Measurements from ENCODE around the gene NHERF1.

NHERF1 gene

DNA sequence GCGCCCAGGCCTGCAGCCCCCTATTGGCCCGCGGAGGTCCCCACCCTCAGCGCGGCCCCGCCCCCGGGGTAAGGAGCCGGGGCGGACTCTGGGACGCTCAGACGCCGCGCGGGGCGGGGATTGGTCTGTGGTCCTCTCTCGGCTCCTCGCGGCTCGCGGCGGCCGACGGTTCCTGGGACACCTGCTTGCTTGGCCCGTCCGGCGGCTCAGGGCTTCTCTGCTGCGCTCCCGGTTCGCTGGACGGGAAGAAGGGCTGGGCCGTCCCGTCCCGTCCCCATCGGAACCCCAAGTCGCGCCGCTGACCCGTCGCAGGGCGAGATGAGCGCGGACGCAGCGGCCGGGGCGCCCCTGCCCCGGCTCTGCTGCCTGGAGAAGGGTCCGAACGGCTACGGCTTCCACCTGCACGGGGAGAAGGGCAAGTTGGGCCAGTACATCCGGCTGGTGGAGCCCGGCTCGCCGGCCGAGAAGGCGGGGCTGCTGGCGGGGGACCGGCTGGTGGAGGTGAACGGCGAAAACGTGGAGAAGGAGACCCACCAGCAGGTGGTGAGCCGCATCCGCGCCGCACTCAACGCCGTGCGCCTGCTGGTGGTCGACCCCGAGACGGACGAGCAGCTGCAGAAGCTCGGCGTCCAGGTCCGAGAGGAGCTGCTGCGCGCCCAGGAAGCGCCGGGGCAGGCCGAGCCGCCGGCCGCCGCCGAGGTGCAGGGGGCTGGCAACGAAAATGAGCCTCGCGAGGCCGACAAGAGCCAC is at the start of gene NHERF1:
TSS of gene NHERF1 (plus strand) at position 100 of the 750 bp plus-strand sequence. CDS start at position 319, 219 bp downstream.
- DNase-seq (ENCODE audit: low spot score), result peak; percentile 92

DNA sequence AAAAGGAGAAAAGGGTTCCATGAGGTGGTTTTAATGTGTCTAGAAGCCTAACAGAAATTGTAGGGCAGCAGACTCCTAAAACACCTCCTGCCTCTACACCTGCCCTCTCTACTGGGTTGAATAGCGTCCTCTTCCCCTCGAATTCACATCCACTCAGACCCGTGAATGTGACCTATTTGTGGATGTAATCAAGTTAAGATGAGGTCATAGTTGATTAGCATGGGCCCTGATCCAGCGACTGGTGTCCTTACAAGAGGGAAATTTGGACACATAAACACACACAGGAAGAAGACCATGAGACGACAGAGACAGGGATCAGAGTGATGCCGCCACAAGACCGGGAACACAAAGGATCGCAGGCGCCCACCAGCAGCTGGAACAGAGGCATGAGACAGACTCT is 49.2 kb upstream of the NHERF1 start:
- no peak for DNase-seq (ENCODE audit: low spot score)

DNA sequence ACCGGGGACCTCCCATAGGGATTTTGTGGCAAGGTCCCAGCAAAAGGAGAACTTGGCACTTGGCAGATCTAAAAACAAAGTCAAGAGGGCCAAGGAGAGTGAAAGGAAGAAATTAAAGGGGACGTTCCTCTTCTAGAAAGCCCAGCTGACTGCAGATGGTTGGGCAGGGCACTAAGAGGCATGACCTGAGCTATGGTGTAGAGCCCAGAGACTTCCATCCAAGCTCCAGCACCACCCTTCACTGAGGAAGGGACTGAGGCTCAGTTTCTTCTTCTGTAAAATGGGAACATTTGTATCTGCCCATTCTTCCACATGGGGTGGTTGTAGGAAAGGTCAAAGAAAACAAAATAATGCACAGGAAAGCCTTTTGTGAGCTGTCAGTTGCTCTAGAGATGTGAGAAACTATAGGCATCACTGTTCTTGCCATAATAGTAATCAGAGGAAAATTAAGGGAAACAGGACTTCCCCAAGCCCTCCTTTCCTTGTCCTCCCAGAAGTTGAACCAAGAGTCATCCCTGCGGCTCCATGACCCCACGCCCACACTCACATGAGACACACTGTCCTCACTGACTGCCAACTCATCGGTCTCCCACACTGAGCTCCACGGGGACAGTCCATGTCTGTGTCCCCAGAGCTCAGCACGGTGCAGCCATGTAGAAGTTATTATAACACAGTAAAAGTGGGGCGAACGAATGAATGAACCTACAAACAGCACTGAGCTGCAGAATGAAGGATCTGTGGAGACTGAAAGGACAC is 46.1 kb upstream of the NHERF1 start:
- no peak for DNase-seq (ENCODE audit: low spot score)

DNA sequence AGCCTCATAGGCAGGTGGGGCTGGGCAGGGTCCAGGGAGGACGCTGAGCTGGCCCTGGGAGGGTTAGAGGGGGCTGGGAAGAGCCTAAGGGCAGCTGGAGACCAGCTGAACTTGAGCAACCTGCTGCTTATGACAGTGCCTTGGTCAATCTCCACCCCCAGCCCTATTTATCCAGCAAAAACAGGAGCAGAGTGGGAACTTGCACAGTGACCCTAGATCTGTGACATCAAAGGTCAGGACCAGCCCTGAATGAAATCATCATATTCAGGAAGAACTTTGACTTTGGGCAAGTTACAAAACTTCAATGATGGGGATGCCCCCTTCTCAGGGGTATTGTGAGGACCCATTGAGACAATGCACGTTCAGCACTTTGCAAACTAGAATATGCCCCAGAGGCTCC is 45.1 kb upstream of the NHERF1 start:
- DNase-seq (ENCODE audit: low spot score), result no peak

DNA sequence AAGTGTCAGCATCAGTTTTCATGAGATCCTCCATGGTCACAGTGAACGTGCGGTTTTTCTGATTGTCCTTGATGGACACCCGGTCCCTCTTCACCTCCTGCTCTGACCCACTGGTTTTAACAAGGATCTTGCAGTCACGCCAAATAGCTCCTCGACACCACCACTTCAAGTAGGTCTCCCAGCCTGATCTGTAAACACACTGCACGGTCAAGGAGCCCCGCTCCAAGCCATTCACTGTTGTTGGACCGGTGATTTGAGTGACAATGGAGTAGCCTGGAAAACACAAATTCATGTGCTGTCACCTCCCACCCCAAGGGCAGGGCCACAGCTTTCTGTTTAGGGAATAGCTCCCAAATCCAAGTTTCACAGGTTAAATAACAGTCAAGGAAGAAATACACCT is 43.9 kb upstream of the NHERF1 start:
- no peak for DNase-seq (ENCODE audit: low spot score)

DNA sequence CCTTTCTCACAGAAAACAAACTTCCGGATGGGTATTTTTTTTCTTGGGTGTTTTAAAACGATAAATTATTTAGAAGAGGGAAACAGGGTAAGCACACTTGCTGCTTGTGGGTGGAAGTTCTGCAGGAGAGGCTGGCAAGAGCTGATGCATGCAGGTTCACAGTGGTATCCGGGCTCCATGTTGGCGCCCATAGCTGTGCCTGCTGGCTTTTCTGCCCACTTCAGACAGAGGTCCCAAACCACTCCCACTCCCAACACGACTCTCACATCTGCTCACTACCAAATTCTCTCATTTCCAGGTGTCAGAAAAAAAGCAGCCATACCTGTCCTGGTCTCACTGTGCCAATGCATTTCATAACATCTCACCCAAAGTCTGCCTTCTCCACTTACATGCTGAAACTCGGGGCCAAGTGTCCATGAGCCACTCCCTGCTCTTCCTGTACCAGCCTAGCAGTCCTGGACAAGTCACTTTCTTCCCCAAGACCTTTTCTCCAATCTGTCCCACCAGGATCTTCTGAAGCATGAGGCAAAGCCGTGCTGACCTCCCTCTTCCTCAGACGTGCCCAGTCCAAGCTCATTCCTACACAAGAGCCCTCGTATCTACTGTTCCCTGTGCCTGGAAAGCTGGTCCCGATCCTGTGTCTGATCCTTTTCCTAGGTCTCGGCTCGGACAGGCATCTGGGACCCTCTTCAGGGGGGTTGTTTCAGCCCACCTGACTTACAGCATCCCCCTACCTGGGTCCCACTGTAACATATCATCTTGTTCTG is 37.2 kb upstream of the NHERF1 start:
- no peak for DNase-seq (ENCODE audit: low spot score)

DNA sequence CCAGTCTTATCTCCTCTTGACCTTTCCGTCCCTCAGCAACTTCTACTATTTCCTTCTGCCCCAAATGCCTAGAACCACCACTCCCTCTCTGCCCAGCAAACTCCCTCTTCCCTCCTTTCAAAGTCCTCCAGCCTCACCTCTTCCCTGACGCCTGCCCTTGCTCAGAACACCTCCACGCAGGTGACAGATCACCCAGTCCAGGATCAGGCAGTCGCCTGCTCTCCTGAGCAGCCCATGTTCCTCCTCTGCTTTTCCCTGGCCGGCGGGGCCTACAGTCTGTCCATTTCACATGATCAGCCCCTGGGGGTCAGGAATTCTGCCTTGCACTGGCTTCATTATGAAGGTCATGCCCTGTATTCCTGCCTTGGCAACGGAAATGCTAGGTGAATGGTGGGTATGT is 36.1 kb upstream of the NHERF1 start:
- no peak for DNase-seq (ENCODE audit: low spot score)

DNA sequence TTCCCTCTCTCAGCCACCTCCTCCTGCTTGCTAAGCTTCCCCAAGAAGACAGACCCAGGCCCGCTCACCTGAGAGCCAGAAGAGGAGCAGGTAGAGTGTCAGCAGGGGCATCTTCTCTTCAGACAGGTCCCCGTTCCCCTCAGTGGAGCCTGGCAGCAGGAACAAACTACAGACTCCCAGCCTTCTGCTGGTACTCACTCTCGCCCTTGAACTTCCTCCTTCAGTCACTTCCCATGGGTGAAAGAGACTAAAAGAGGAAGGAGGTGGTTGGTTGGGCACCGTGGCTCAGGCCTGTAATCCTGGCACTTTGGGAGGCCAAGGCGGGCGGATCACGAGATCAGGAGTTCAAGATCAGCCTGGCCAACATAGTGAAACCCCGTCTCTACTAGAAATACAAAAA is 35.7 kb upstream of the NHERF1 start, which contains the start of gene CD300LF:
TSS of gene CD300LF (minus strand) at position 168 of the 400 bp plus-strand sequence. CDS start at position 111, 57 bp downstream.
- DNase-seq (ENCODE audit: low spot score), result no peak

DNA sequence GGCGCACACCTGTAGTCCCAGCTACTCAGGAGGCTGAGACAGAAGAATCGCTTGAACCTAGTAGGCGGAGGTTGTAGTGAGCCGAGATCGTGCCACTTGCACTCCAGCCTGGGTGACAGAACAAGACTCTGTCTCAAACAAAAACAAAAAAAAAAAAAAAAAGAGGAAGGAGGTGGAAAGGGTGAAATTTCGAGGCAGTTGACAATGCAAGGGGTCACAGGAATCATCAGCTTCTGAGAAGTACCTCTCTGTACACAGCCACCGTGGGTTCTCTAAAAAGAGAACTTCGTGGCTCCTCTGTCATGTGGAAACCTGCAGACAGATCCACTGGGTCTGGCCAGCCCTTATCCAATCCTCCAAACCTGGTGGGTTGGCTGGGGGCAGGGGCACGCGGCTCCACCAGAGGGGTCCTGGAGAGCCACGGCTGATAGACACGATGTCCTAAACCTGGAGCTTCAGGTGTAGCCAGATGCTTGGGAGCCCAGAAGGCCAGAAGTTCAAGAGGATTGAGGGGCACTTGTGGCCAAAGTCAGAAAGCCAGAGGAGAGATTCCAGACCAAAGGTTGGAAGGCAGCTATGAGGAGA is 35.2 kb upstream of the NHERF1 start:
- no peak for DNase-seq (ENCODE audit: low spot score)

DNA sequence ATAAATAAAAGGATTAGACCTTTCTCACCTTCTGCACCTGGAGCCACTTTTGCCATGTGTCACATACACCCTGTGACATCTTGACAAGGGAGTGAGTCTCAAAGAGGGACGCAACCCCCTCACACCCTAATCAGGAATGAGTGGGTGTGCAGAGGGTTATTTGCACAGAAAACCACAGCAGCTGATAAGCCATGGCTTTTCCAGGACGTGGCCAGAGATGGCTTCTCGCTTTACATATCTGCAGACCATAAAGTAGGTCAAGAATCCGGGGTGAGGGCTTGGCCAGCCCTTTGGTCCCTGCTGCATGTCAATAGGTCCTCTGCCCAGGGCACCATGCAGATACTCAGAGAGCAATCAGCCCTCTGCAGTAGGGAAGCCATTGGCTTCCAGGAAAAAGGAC is 33.3 kb upstream of the NHERF1 start:
- DNase-seq (ENCODE audit: low spot score), result peak; percentile 81

DNA sequence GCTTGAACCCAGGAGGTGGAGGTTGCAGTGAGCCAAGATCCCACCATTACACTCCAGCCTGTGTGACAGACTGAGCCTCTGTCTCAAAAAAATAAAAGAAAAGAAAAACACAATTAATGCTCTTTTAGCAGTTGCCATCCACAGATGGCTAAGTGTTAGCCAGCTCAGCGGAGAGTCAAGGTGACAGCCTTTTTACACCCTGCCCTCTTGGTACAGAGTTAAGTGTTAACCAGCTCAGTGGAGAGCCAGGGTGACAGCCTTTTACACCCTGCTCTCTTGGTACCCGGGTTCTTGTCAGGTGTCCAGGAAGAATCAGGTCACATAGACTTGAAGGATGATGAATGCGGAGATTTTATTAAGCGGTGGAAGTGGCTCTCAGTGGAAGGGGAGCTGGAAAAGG is 27.9 kb upstream of the NHERF1 start:
- DNase-seq (ENCODE audit: low spot score), result no peak

DNA sequence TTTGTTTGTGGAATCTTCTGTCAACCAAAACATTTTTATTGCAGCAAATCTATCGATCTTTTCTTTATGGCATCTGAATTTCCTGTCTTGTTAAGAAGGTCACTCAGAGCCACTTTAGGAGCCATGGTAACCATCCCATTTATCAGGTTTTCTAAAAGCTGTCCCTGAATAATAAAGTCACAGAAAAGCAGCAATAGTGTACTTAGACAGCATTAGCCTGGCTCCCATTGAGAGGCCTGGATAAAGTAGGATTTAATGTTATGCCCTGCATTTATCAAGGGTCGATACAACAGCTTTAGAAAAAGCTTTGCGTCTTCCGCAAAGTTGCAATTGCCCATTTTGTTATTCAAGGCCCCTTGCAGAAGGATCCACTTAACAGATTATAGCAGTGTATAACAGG is 25.6 kb upstream of the NHERF1 start:
- no peak for DNase-seq (ENCODE audit: low spot score)

DNA sequence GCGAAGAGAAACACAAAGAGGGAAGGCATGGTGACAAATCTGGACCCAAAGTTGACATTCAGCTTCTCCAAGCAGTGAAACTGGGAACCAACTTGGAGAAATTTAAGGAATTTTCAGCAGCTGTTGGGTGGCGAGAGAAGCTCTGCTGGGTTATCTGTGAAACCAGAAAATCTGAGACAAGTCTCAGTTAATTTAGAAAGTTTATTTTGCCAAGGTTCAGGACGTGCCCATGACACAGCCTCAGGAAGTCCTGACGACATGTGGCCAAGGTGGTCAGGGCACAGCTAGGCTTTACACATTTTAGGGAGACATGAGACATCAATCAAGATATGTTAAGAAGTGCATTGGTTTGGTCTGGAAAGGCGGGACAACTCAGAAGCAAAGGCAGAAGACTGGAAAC is 24.5 kb upstream of the NHERF1 start:
- DNase-seq (ENCODE audit: low spot score), result no peak

DNA sequence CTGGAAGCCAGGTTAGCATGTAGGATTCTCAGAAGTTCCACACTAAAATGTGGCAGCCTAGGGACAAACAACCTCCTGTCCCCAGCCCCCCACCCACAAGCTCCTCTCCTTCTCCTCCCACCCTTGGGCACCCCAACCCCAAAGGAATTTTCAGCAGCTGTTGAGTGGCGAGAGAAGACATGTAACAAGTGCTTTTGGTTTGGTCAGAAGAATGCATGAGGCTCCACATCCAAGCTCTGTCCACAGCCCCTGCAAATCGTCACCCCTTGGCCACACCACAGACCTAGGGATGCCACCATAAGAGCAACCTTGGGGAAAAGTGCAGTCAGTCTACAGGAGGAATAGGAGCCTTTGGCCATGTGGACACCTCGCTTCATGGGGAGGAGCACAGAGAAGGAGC is 23.3 kb upstream of the NHERF1 start:
- no peak for DNase-seq (ENCODE audit: low spot score)

DNA sequence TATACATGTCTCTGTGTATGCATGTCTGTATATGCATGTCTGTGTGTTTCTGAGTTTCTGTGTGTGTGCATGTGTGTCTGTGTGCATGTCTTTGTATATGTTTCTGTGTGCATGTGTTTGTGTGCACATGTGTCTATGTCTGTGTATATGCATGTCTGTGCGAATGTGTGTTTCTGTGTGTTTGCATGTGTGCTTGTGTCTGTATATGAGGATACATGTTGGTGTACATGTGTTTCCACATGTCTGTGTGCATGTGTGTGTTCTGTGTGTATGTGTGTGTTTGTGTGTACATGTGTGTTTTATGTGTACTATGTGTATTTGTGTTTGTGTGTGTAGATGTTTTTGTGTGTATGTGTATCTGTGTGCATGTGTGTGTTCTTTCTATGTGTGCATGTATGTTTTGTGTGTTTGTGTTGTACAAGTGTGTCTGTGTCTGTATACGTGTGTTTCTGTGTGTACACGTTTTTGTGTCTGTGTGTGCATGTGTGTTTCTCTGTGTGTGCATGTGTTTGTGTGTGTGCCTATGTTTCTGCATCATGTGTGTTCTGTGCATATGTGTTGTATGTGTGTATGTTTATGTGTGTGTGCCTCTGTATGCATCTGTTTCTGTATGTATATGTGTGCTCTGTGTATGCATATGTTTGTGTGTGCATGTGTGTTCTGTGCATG is 20.3 kb upstream of the NHERF1 start:
- no peak for DNase-seq (ENCODE audit: low spot score)

DNA sequence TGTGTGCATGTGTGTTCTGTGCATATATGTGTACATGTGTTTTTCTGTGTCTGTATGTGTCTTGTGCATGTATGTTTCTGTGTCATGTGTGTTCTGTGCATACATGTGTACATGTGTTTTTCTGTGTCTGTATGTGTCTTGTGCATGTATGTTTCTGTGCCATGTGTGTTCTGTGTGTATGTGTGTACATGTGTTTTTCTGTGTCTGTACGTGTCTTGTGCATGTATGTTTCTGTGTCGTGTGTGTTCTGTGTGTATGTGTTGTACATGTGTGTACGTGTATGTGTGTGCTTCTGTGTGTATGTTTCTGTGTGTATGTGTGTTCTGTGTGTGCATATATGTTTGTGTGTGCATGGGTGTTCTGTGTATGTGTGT is 19.7 kb upstream of the NHERF1 start:
- no peak for DNase-seq (ENCODE audit: low spot score)

DNA sequence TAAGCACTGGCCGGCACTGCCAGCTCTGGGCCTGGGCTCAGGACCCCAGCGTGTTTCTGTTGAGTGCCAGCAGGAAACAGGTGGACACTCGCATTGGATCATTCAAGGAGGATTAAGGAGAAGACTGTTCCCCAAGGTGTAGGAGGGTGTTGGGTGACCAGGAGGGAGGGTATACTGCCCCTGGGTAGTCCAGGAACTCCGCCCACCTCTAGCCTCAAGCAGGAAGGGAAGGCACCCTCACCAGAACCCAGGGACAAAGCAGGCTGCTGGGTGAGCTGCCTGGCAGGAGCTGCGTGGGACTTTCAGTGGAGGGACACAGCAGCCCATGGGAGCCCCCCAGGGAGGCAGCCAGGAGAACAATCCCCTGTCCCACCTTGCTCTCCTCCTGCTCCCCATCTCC is 19.1 kb upstream of the NHERF1 start:
- no peak for DNase-seq (ENCODE audit: low spot score)

DNA sequence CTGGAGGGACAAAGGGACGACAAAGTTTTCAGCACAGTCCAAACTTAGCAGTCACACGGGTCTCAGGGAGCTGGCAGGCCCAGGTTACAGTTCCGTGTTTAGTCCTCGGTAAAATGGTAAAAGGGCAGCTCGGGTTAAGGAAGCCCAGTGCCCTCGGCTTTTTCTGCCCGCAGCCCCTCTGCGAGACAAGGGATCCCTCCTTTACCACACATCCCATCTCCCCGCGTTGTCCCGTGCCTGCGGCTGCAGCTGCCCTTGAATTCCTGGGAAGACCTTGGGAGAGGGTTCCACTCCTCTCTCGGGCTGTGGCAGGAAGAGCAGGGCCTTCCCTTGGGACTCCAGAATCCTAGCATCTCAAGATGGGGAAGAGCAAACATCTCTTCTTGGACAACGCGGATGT is 18.6 kb upstream of the NHERF1 start:
- DNase-seq (ENCODE audit: low spot score), result no peak

DNA sequence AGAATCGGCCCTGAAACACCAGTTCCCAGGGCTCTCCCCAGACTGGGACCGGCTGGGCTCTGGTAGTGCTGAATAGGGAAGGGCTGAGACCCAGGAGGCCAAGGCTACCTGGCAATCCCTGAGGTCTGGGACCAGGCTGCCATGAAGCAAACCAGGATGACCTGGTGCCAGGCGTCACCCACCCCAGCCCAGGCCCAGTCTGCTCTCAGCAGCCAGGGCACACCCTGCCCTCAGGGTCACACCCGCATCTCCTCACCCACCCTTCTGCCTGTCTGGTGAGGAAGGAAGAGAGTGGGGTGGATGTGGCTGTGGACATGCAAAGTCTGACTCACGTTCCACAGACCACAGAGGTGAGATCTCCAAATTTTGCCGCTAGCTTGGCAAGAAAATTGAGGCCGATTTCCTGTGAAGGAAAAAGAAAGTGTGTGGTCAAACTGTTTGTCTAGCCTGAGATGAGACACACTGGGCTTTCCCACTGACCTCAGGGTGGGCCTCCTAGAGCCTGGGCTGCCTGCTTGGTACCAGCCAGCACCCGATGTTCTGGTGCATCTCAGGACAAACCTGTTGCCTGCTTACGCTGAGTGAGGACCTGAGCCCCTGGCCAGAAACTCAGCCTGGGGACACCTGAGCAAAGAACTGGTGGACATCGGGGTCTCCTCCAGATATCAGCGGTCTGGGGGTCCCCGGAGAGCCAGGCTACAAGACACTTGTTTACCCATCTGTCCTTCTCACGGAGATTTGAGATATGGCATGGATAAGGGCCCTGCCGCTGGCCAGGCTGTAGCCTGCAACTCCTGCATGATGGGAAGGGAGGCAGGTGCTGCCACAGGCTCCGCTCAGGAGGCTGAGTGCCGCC is 17.7 kb upstream of the NHERF1 start:
- no peak for DNase-seq (ENCODE audit: low spot score)

DNA sequence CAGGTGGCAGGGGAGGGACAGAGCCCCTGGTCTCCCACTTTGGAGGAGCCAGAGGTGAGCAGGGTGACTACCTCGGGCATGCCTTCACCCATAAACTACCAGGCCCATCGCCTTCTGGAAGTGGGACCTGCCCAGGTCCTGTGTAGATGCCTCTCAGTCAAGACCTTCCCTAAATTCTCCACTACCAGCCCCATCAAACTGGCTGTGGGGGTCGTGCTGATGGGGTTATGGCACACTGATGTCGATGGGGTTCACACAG is 17.2 kb upstream of the NHERF1 start:
- no peak for DNase-seq (ENCODE audit: low spot score)
